Gastroesophageal sphincter (tissue), 4 donors: ENCODE measurements around the gene SERPINA4. TPM values are rescaled to one million over a fixed set of nuclear protein-coding genes. Genes with fewer than 3 reads are reported as not detected.

Source experiments
- ATAC-seq: fragments of 150-250 bp; one replicate; pipeline ENCODE4 v1.9.1; 2016; ENCODE audit warnings: mild to moderate bottlenecking, moderate library complexity
- H3K27ac ChIP-seq, 4 donors: fragments of 200-600 bp; sonication (generic) in 3 of 4; 1 replicate in 3 of 4; 2 replicates in 1 of 4; pipeline ENCODE4 v1.5.1; 2016 to 2019
- H3K27me3 ChIP-seq: fragments of 200-600 bp; sonication (generic); one replicate; pipeline ENCODE4 v1.5.1; 2019
- H3K36me3 ChIP-seq, 2 donors: fragments of 200-600 bp; sonication (generic); one replicate each; pipeline ENCODE4 v1.5.1; 2019; ENCODE audit warnings: control low read depth in 1 of 2
- H3K4me1 ChIP-seq, 3 donors: fragments of 200-600 bp; sonication (generic); 1 replicate in 2 of 3; 2 replicates in 1 of 3; pipeline ENCODE4 v1.5.1; 2016 to 2019; ENCODE audit warnings: control low read depth in 2 of 3
- H3K4me3 ChIP-seq, 2 donors: fragments of 200-600 bp; sonication (generic); one replicate each; pipeline ENCODE4 v1.5.1; 2019; ENCODE audit warnings: mild to moderate bottlenecking in 1 of 2, moderate library complexity in 1 of 2
- H3K9me3 ChIP-seq, 3 donors: fragments of 200-600 bp; sonication (generic); one replicate each; pipeline ENCODE4 v1.5.1; 2017 to 2019; ENCODE audit warnings: control low read depth in 2 of 3
- EP300 ChIP-seq: sonication (generic); formaldehyde crosslinking; IDR thresholded peaks from one replicate; pipeline ENCODE4 v1.6.1; 2017; ENCODE audit warnings: antibody characterized with exemption, mild to moderate bottlenecking
- POLR2A ChIP-seq, 2 donors: fragments of 450-650 bp; IDR thresholded peaks; one replicate each; pipeline ENCODE4 v1.6.1; 2017; ENCODE audit warnings: antibody characterized with exemption in 2 of 2, mild to moderate bottlenecking in 2 of 2, moderate library complexity in 1 of 2
- POLR2AphosphoS5 ChIP-seq: sonication (generic); formaldehyde crosslinking; IDR thresholded peaks from one replicate; pipeline ENCODE4 v1.6.1; 2017; ENCODE audit warnings: antibody characterized with exemption
- WGBS, 2 donors: methylation state at CpG; one replicate each; pipeline ENCODE4 v1.1.5; 2018; ENCODE audit warnings: low coverage in 1 of 2; 5-methylcytosine and 5-hydroxymethylcytosine counted together
- total RNA-seq, 4 donors: library from RNA; depleted of rRNA; stranded (reverse); fragments of >200 nt; gene quantifications; one replicate each; pipeline ENCODE4 v1.1.0, GENCODE V29; 2016
- TF ChIP-seq, protein P1 (sequence below), 4 experiments: fragments of 200-600 bp in 2 of 4; fragments of 450-650 bp in 2 of 4; sonication (generic) in 1 of 4; IDR thresholded peaks; one replicate each; pipeline ENCODE4 v1.5.1; 2017 to 2019; ENCODE audit warnings: antibody characterized with exemption in 4 of 4, mild to moderate bottlenecking in 2 of 4, moderate library complexity in 2 of 4

SERPINA4 gene
- total RNA-seq, 4 donors from 2014 or later = not detected

DNA sequence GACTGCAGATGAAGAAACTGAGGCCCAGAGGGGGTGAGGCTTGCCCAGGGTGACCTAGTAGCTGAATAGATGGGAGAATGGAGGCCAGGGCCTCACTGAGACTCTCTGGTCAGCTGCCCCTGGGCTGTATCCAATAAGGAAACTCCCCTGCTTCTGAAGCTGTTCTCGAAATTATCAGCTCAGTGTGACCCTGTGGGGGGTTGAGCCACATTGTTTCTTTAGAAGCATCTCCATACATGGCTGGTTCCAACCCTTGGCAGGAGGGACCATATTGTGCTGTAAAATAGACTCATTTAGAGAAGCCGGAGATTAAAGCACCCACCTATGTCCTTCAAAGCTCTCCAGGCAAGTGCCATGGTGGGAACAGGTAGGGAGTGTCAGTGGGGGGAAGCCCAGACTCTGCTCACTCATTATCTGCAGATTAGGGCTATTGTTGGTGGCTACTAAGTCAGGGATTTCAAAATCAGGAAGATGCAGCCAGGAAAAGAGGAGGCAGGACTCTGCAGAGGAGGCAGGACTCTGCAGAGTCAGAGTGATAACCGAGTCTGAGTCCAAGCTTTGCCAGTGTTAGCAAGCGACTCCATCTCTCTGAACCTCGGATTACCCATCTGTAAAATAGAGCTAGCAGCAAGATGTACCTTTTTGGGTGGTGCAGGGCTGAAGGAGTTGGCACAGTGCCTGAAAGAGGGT is 23.5 kb downstream of the SERPINA4 start:
- peaks cover 20% of the 10 kb centered on the region for H3K27me3 ChIP-seq
- WGBS, 2 donors = 69 to 93% methylated on average over 3 of the region's 5 CpGs
- H3K27ac ChIP-seq = no peak overlapping the region
- no peaks in the 10 kb centered on the region for H3K36me3 ChIP-seq
- peaks cover 0 to 23% (median 3%) of the 10 kb centered on the region in 3 donors for H3K4me1 ChIP-seq
- H3K9me3 ChIP-seq = no peaks in the 10 kb centered on the region
- TF ChIP-seq EP300 (no peak), POLR2A (IDR thresholded peaks at IDR 0.05) (no peak)
- TF ChIP-seq, protein P1, sequence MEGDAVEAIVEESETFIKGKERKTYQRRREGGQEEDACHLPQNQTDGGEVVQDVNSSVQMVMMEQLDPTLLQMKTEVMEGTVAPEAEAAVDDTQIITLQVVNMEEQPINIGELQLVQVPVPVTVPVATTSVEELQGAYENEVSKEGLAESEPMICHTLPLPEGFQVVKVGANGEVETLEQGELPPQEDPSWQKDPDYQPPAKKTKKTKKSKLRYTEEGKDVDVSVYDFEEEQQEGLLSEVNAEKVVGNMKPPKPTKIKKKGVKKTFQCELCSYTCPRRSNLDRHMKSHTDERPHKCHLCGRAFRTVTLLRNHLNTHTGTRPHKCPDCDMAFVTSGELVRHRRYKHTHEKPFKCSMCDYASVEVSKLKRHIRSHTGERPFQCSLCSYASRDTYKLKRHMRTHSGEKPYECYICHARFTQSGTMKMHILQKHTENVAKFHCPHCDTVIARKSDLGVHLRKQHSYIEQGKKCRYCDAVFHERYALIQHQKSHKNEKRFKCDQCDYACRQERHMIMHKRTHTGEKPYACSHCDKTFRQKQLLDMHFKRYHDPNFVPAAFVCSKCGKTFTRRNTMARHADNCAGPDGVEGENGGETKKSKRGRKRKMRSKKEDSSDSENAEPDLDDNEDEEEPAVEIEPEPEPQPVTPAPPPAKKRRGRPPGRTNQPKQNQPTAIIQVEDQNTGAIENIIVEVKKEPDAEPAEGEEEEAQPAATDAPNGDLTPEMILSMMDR (IDR thresholded peaks at IDR 0.05) = no peak
- no peak for ATAC-seq
- no peak overlapping the region for H3K4me3 ChIP-seq

- Histone ChIP-seq H3K9me3 (no peaks in the 10 kb centered on the region), H3K27me3 (peaks cover 16% of the 10 kb centered on the region), H3K36me3 (no peaks in the 10 kb centered on the region), H3K4me3 (no peak overlapping the region), H3K27ac (no peak overlapping the region), H3K4me1 (peaks cover 0 to 11% (median 0%) of the 10 kb centered on the region in 3 donors)
- ATAC-seq = no peak
- 87% methylated on average over 3 of the region's 4 CpGs; no CpG with 5 or more reads in 1 of the 2 donors for WGBS, 2 donors
- TF ChIP-seq EP300 (no peak), POLR2AphosphoS5 (no peak), POLR2A (IDR thresholded peaks at IDR 0.05) (no peak)
- TF ChIP-seq, protein P1 (IDR thresholded peaks at IDR 0.05) = no peak
Observed at GRCh38 chr14:94586635-94587034, 25.4 kb downstream of the SERPINA4 start.

DNA sequence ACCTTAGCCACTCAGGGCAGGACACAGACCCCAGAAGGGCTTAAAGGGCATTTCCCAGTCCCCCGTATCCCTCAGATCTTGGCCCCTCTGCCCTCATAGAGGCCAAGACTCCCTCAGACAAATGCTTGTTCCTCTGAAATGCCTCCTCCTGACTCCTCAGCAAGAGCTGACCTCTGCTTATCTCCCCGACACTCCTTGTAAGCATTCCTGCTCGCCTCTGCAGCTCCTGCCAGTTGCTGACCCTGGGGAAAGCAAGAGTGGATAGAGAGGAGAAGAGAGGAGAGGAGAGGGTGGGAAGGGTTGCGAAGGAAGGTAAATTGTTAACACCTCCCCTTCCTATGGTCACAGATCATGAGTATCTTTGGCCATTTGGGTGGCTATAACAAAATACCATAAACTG is 27.1 kb downstream of the SERPINA4 start:
- H3K27ac ChIP-seq = no peak overlapping the region
- ATAC-seq = no peak
- H3K4me3 ChIP-seq = no peak overlapping the region
- H3K9me3 ChIP-seq = no peaks in the 10 kb centered on the region
- 75% methylated on average over 2 of the region's 4 CpGs; no CpG with 5 or more reads in 1 of the 2 donors for WGBS, 2 donors
- no peaks in the 10 kb centered on the region for H3K36me3 ChIP-seq
- H3K27me3 ChIP-seq = peaks cover 16% of the 10 kb centered on the region
- TF ChIP-seq, protein P1 (IDR thresholded peaks at IDR 0.05) = no peak
- TF ChIP-seq POLR2A (IDR thresholded peaks at IDR 0.05) = no peak
- no peak for TF ChIP-seq EP300
- no peak for TF ChIP-seq POLR2AphosphoS5
- H3K4me1 ChIP-seq = peaks cover 0 to under 1% (median 0%) of the 10 kb centered on the region in 3 donors

DNA sequence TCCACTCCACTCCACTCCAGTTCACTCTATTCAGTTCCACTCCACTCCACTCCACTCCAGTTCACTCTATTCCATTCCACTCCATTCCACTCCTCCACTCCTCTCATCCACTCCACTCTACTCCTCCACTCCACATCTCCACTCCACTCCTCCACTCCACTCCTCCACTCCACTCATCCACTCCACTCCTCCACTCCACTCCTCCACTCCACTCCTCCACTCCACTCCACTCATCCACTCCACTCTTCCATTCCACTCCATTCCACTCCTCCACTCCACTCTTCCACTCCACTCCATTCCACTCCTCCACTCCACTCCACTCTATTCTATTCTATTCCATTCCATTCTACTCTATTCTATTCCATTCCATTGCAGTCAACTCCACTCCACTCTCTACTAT is 29.8 kb downstream of the SERPINA4 start:
- TF ChIP-seq, protein P1 (IDR thresholded peaks at IDR 0.05) = no peak
- no peak for TF ChIP-seq EP300
- no peak for TF ChIP-seq POLR2A (IDR thresholded peaks at IDR 0.05)
- no peak for TF ChIP-seq POLR2AphosphoS5
- no peak for ATAC-seq
- no peak overlapping the region for H3K4me3 ChIP-seq

DNA sequence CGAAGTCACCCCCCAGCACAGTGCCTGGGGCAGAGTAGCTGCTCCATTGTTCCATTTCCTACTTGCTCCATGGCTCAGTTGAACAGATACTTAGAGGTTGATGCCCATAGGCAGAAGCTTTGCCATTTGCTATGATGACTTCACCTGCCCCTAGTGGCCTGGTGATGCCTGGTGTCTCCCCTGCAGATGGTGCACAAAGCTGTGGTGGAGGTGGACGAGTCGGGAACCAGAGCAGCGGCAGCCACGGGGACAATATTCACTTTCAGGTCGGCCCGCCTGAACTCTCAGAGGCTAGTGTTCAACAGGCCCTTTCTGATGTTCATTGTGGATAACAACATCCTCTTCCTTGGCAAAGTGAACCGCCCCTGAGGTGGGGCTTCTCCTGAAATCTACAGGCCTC is 30.6 kb downstream of the SERPINA4 start:
- Histone ChIP-seq H3K27me3 (peaks cover 16% of the 10 kb centered on the region), H3K36me3 (no peaks in the 10 kb centered on the region), H3K4me3 (no peak overlapping the region), H3K27ac (no peak overlapping the region), H3K9me3 (no peaks in the 10 kb centered on the region), H3K4me1 (no peaks in the 10 kb centered on the region)
- ATAC-seq = no peak
- 92 to 100% methylated on average over 1 to 5 of the region's 8 CpGs for WGBS, 2 donors
- TF ChIP-seq POLR2AphosphoS5 (no peak), POLR2A (IDR thresholded peaks at IDR 0.05) (no peak), EP300 (no peak)
- TF ChIP-seq, protein P1 (IDR thresholded peaks at IDR 0.05) = no peak

More for the DNA sequence above, 29.8 kb downstream of the SERPINA4 start:
- H3K4me1 ChIP-seq = no peaks in the 10 kb centered on the region
- no peak overlapping the region for H3K27ac ChIP-seq
- peaks cover 16% of the 10 kb centered on the region for H3K27me3 ChIP-seq
- no peaks in the 10 kb centered on the region for H3K36me3 ChIP-seq
- H3K9me3 ChIP-seq = no peaks in the 10 kb centered on the region
